C4-2B (cell line): Measurements from ENCODE around the gene SEC16B.
A peak's percentile ranks its signal among the peaks of the same experiment; 100 is the strongest.

ENCODE experiments used
- H3K27ac ChIP-seq: fragments of 450-650 bp; 2 replicates; pipeline ENCODE4 v1.5.1; 2017
- CTCF ChIP-seq: fragments of 450-650 bp; conservative IDR thresholded peaks from 2 replicates; pipeline ENCODE4 v1.5.1; 2017; ENCODE audit warnings: mild to moderate bottlenecking
- ZFX ChIP-seq: fragments of 450-650 bp; IDR thresholded peaks from 2 replicates; pipeline ENCODE4 v1.6.1; 2017

Gene SEC16B

GRCh38 chr1:177950506-177950905, 19.4 kb downstream of the SEC16B start:
- H3K27ac ChIP-seq, result no peak overlapping the region
- TF ChIP-seq ZFX (no peak), CTCF (no peak)

- TF ChIP-seq ZFX (no peak), CTCF (peak; percentile 94)
These were observed 21.4 kb downstream of the SEC16B start for GRCh38 chr1:177948336-177948972.

GRCh38 chr1:177947623-177948022, 22.2 kb downstream of the SEC16B start:
- H3K27ac ChIP-seq, result no peak overlapping the region
- TF ChIP-seq ZFX (no peak), CTCF (no peak)

More at GRCh38 chr1:177948336-177948972, 21.4 kb downstream of the SEC16B start:
- H3K27ac ChIP-seq, result no peak overlapping the region

- no peak overlapping the region for H3K27ac ChIP-seq
- TF ChIP-seq CTCF (peak; percentile 94), ZFX (no peak)
These were observed 23.8 kb downstream of the SEC16B start for GRCh38 chr1:177945943-177946650.

- TF ChIP-seq ZFX (no peak), CTCF (no peak)
- no peak overlapping the region for H3K27ac ChIP-seq
These were observed 25.6 kb downstream of the SEC16B start for GRCh38 chr1:177944016-177944949.

GRCh38 chr1:177941976-177942375, 27.9 kb downstream of the SEC16B start:
- TF ChIP-seq ZFX (no peak), CTCF (no peak)
- no peak overlapping the region for H3K27ac ChIP-seq

- TF ChIP-seq ZFX (no peak), CTCF (no peak)
These were observed 29.2 kb downstream of the SEC16B start for GRCh38 chr1:177940682-177941081.

More at GRCh38 chr1:177940682-177941081, 29.2 kb downstream of the SEC16B start:
- H3K27ac ChIP-seq, result no peak overlapping the region
